HG03064 (cell line): ENCODE measurements around the gene POMGNT2.

Source experiments
- ATAC-seq: cut with Tn5 transposase; IDR thresholded peaks from one replicate; pipeline ENCODE4 v1.9.1; 2021; ENCODE audit warnings: low read depth; ENCODE audit not compliant: unreplicated experiment

POMGNT2 gene

GRCh38 chr3:43105596-43106292, at the start of gene POMGNT2:
Gene POMGNT2, minus strand, starts transcription at chr3:43106079. Its CDS starts 24,648 bp downstream, at chr3:43081431.
- ATAC-seq = peak; percentile 76

GRCh38 chr3:43154980-43155379, 49.1 kb upstream of the POMGNT2 start:
- no peak for ATAC-seq

- no peak for ATAC-seq
Observed at GRCh38 chr3:43153216-43154083, 47.6 kb upstream of the POMGNT2 start.

GRCh38 chr3:43152649-43153048, 46.8 kb upstream of the POMGNT2 start:
- ATAC-seq = no peak

- no peak for ATAC-seq
Observed at GRCh38 chr3:43148033-43148432, 42.2 kb upstream of the POMGNT2 start.

- ATAC-seq = no peak
Observed at GRCh38 chr3:43146599-43146998, 40.7 kb upstream of the POMGNT2 start.

- ATAC-seq = no peak
Observed at GRCh38 chr3:43144761-43145490, 39.0 kb upstream of the POMGNT2 start.

- ATAC-seq = no peak
Observed at GRCh38 chr3:43142472-43142871, 36.6 kb upstream of the POMGNT2 start.

GRCh38 chr3:43138488-43139231, 32.8 kb upstream of the POMGNT2 start:
- ATAC-seq = no peak

GRCh38 chr3:43132870-43133636, 27.2 kb upstream of the POMGNT2 start:
- ATAC-seq = no peak

GRCh38 chr3:43132193-43132592, 26.3 kb upstream of the POMGNT2 start:
- ATAC-seq = no peak

- no peak for ATAC-seq
Observed at GRCh38 chr3:43128464-43128863, 22.6 kb upstream of the POMGNT2 start.

GRCh38 chr3:43126536-43126935, 20.7 kb upstream of the POMGNT2 start:
- no peak for ATAC-seq

- ATAC-seq = no peak
Observed at GRCh38 chr3:43123895-43124294, 18.0 kb upstream of the POMGNT2 start.

- ATAC-seq = no peak
Observed at GRCh38 chr3:43120937-43121336, 15.1 kb upstream of the POMGNT2 start.

- ATAC-seq = no peak
Observed at GRCh38 chr3:43117257-43117656, 11.4 kb upstream of the POMGNT2 start.

GRCh38 chr3:43113671-43114070, 7.8 kb upstream of the POMGNT2 start:
- ATAC-seq = no peak

- ATAC-seq = no peak
Observed at GRCh38 chr3:43106293-43106628, 382 bp upstream of the POMGNT2 start.

GRCh38 chr3:43104660-43105595, 951 bp downstream of the POMGNT2 start:
- no peak for ATAC-seq
